GM21737 (cell line): Measurements from ENCODE around the gene BARX2.

Source experiments
- ATAC-seq: cut with Tn5 transposase; IDR thresholded peaks from one replicate; pipeline ENCODE4 v1.9.1; 2021; ENCODE audit warnings: mild to moderate bottlenecking, moderate library complexity; ENCODE audit not compliant: unreplicated experiment

The BARX2 gene

GRCh38 chr11:129493746-129494145 lies 118.1 kb downstream of the BARX2 start:
- ATAC-seq = no peak
